GM12892 (cell line): ENCODE results near the gene STX18.

Experiments used
- DNase-seq: peaks from one replicate; pipeline ENCODE4 v3.0.0; 2011; ENCODE audit not compliant: insufficient read length
- FAIRE-seq: peaks from 2 replicates; lab custom pipeline; 2011; peaks lifted over from hg19 to GRCh38; lab: Jason Lieb, UNC
- POLR2A ChIP-seq: IDR thresholded peaks from 2 replicates; pipeline ENCODE4 v1.6.1; 2011; ENCODE audit warnings: low read depth, low read length, control low read depth
- POLR2AphosphoS5 ChIP-seq: IDR thresholded peaks from 2 replicates; pipeline ENCODE4 v1.6.1; 2011; ENCODE audit warnings: low read depth, low read length, control low read depth
- TAF1 ChIP-seq: IDR thresholded peaks from 2 replicates; pipeline ENCODE4 v1.6.1; 2011; ENCODE audit warnings: low read depth, mild to moderate bottlenecking, control low read depth, low read length, borderline replicate concordance

STX18 gene

GRCh38 chr4:4440333-4441061, 101.4 kb downstream of the STX18 start:
- FAIRE-seq, result no peak
- DNase-seq, result no peak
- TF ChIP-seq POLR2A (no peak), TAF1 (no peak), POLR2AphosphoS5 (no peak)

GRCh38 chr4:4439782-4440181, 102.1 kb downstream of the STX18 start:
- no peak for FAIRE-seq

GRCh38 chr4:4438891-4439290, 103.0 kb downstream of the STX18 start:
- FAIRE-seq (no peak), DNase-seq (no peak)
- no peak for TF ChIP-seq POLR2A
- TF ChIP-seq TAF1, result no peak
- TF ChIP-seq POLR2AphosphoS5, result no peak

More at GRCh38 chr4:4439782-4440181, 102.1 kb downstream of the STX18 start:
- TF ChIP-seq TAF1 (no peak), POLR2AphosphoS5 (no peak)
- no peak for DNase-seq

GRCh38 chr4:4437798-4438470, 103.9 kb downstream of the STX18 start:
- FAIRE-seq, result no peak
- no peak for DNase-seq
- TF ChIP-seq POLR2A (no peak), TAF1 (no peak), POLR2AphosphoS5 (no peak)

- FAIRE-seq (no peak), DNase-seq (no peak)
- TF ChIP-seq POLR2A (no peak), TAF1 (no peak), POLR2AphosphoS5 (no peak)
Measured at GRCh38 chr4:4436244-4436823, 105.5 kb downstream of the STX18 start.

- no peak for FAIRE-seq
Measured at GRCh38 chr4:4433941-4434340, 107.9 kb downstream of the STX18 start.

GRCh38 chr4:4432341-4433125, 109.3 kb downstream of the STX18 start:
- FAIRE-seq (no peak), DNase-seq (no peak)
- TF ChIP-seq POLR2A, result no peak
- TF ChIP-seq TAF1, result no peak
- TF ChIP-seq POLR2AphosphoS5, result no peak

More at GRCh38 chr4:4433941-4434340, 107.9 kb downstream of the STX18 start:
- no peak for TF ChIP-seq POLR2A
- no peak for TF ChIP-seq TAF1
- no peak for DNase-seq

- FAIRE-seq (peak; percentile 53), DNase-seq (no peak)
- no peak for TF ChIP-seq POLR2AphosphoS5
- TF ChIP-seq POLR2A, result no peak
- TF ChIP-seq TAF1, result no peak
Measured at GRCh38 chr4:4430492-4431195, 111.2 kb downstream of the STX18 start.

GRCh38 chr4:4428966-4429875, 112.6 kb downstream of the STX18 start:
- DNase-seq, result no peak
- FAIRE-seq, result no peak
- TF ChIP-seq POLR2A (no peak), POLR2AphosphoS5 (no peak), TAF1 (no peak)

- TF ChIP-seq TAF1, result no peak
- no peak for TF ChIP-seq POLR2A
- TF ChIP-seq POLR2AphosphoS5, result no peak
- no peak for DNase-seq
- FAIRE-seq, result no peak
Measured at GRCh38 chr4:4427886-4428285, 114.0 kb downstream of the STX18 start.
